A549 treated with ZK216348 at 1 μM for 4 hours (cell line): ENCODE results near the gene NPAS1. TPM values are rescaled to one million over a fixed set of nuclear protein-coding genes. Genes with fewer than 3 reads are reported as not detected.

Source experiments
- total RNA-seq: library from RNA; stranded (reverse); fragments of 200-300 nt; extraction: Qiagen RNA extraction; gene quantifications from 5 replicates; pipeline ENCODE4 v1.2.3, GENCODE V29; 2022; ENCODE audit warnings: low read depth

NPAS1 gene
- 3.4 to 8.0 TPM (median 5.8 TPM) in 5 replicates for total RNA-seq

GRCh38 chr19:47019431-47020041 lies at the start of gene NPAS1:
TSS of gene NPAS1 (plus strand) at chr19:47019837. CDS start at chr19:47021048, 1,211 bp downstream.

Other genes starting within 250 kb of the NPAS1 start
- 178 to 276 TPM (median 249 TPM) in 5 replicates for gene SLC1A5, start 231.2 kb upstream of the NPAS1 start, total RNA-seq
- gene AP2S1, start 169.0 kb upstream of the NPAS1 start, total RNA-seq, result 201 to 316 TPM (median 311 TPM) in 5 replicates
- 21.3 to 33.1 TPM (median 29.7 TPM) in 5 replicates for gene ARHGAP35, start 158.8 kb upstream of the NPAS1 start, total RNA-seq
- gene TMEM160, start 28.8 kb downstream of the NPAS1 start, total RNA-seq, result 22.9 to 93.5 TPM (median 89.0 TPM) in 5 replicates
- 18.4 to 23.8 TPM (median 20.5 TPM) in 5 replicates for gene ZC3H4, start 93.9 kb downstream of the NPAS1 start, total RNA-seq
- gene SAE1, start 111.0 kb downstream of the NPAS1 start, total RNA-seq, result 208 to 237 TPM (median 216 TPM) in 5 replicates
- 14.6 to 30.6 TPM (median 28.4 TPM) in 5 replicates for gene BBC3, start 211.4 kb downstream of the NPAS1 start, total RNA-seq
- gene CCDC9, start 236.7 kb downstream of the NPAS1 start, total RNA-seq, result 21.5 to 29.7 TPM (median 25.9 TPM) in 5 replicates